ENCODE results near the gene SLC8A1.

The SLC8A1 gene

DNA sequence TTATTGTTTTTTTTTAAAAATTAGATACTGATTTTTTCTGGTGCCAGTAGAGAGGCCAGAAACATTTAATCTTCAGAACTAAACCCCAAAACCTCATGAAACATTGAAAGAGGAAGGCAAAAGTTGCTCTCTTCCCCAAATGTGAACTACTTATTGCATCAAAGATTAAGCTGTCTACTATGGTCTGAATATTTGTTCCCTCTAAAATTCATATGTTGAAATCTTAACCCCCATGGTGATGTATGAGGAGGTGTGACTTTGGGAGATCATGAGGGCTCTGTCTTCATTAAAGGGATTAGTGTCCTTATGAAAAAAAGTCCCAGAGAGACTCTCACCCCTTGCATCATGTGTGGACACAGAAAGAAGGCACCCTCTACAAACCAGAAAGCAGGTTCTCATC lies 28.2 kb upstream of the SLC8A1 start:
- no peak overlapping the region for H3K27ac ChIP-seq (ENCODE audit: low read length)
- no peaks in the 10 kb centered on the region for H3K36me3 ChIP-seq (ENCODE audit: control insufficient read depth in 1 of 2, insufficient read depth in 2 of 2, low read length in 2 of 2)
- no peaks in the 10 kb centered on the region for H3K27me3 ChIP-seq (ENCODE audit: low read depth, low read length)
- H3K9me3 ChIP-seq (ENCODE audit: control insufficient read depth in 1 of 2, low read length in 2 of 2), result no peaks in the 10 kb centered on the region
- no peaks in the 10 kb centered on the region for H3K4me1 ChIP-seq (ENCODE audit: control insufficient read depth in 1 of 2, insufficient read depth in 2 of 2, low read length in 2 of 2)
- no peak overlapping the region for H3K4me3 ChIP-seq (ENCODE audit: low read depth in 1 of 2, low read length in 2 of 2)

DNA sequence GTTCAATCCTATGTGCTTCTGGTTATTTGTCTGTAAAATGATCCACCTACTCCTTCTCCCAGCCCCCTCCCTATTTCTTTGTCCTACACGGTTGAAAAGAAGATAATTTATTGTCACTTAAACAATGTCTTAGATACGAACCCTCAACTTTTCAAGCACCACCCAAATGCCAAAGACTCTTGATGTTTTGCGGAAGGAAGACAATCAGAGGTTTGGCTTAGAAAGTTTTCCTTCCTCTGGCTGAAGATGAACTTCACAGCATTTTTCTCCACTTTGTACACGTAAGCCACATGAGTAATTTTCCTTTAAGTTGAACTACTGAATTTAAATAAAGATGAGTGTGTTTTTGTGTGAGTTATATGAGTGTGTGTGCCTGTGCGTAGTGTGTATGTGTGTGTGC lies 25.5 kb upstream of the SLC8A1 start:
- Histone ChIP-seq H3K9me3 (ENCODE audit: control insufficient read depth in 1 of 2, low read length in 2 of 2) (no peaks in the 10 kb centered on the region), H3K36me3 (ENCODE audit: control insufficient read depth in 1 of 2, insufficient read depth in 2 of 2, low read length in 2 of 2) (no peaks in the 10 kb centered on the region), H3K4me1 (ENCODE audit: control insufficient read depth in 1 of 2, insufficient read depth in 2 of 2, low read length in 2 of 2) (no peaks in the 10 kb centered on the region), H3K4me3 (ENCODE audit: low read depth in 1 of 2, low read length in 2 of 2) (no peak overlapping the region), H3K27me3 (ENCODE audit: low read depth, low read length) (no peaks in the 10 kb centered on the region), H3K27ac (ENCODE audit: low read length) (no peak overlapping the region)

DNA sequence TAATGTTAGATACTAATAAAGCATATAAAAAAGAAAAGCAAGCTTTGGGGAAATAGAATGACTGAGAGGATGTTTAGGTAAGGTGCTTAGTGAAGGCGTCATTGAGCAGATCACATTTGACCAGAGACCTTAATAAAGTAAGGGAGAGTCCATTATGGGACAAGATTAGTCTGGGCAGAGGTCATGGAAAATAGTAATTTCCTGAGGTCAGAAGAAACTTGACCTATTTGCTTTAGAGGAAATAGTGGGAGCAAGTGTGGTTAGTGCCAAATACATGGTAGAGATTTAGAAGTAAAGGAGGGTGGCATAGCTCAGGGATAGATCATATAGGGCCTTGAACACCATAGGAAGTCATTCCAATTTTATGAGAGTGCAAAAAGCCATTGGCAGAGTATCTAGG lies 24.5 kb upstream of the SLC8A1 start:
- no peaks in the 10 kb centered on the region for H3K27me3 ChIP-seq (ENCODE audit: low read depth, low read length)
- H3K9me3 ChIP-seq (ENCODE audit: control insufficient read depth in 1 of 2, low read length in 2 of 2), result no peaks in the 10 kb centered on the region
- no peaks in the 10 kb centered on the region for H3K36me3 ChIP-seq (ENCODE audit: control insufficient read depth in 1 of 2, insufficient read depth in 2 of 2, low read length in 2 of 2)
- no peak overlapping the region for H3K4me3 ChIP-seq (ENCODE audit: low read depth in 1 of 2, low read length in 2 of 2)
- H3K4me1 ChIP-seq (ENCODE audit: control insufficient read depth in 1 of 2, insufficient read depth in 2 of 2, low read length in 2 of 2), result no peaks in the 10 kb centered on the region
- H3K27ac ChIP-seq (ENCODE audit: low read length), result no peak overlapping the region

DNA sequence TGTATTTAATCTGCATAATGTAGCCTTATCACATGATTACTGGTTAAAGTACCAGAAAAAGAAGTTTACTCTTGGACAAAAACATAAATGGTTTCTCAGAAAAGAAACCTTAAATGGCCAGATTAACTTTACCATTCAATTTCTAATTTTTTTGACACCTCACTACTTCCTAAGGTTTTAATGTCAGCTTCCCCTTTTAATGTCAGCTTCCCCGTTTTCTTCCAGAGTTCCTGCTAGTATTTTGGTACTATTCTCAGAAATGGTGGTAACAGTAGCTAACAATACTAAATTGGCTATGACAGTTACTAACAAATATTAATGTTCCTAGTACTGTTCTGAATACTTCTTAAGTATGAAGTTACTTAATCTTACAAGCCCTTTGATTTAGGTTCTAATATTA lies 22.4 kb upstream of the SLC8A1 start:
- H3K36me3 ChIP-seq (ENCODE audit: control insufficient read depth in 1 of 2, insufficient read depth in 2 of 2, low read length in 2 of 2), result no peaks in the 10 kb centered on the region
- H3K9me3 ChIP-seq (ENCODE audit: control insufficient read depth in 1 of 2, low read length in 2 of 2), result no peaks in the 10 kb centered on the region
- H3K27ac ChIP-seq (ENCODE audit: low read length), result no peak overlapping the region
- H3K4me1 ChIP-seq (ENCODE audit: control insufficient read depth in 1 of 2, insufficient read depth in 2 of 2, low read length in 2 of 2), result no peaks in the 10 kb centered on the region
- no peaks in the 10 kb centered on the region for H3K27me3 ChIP-seq (ENCODE audit: low read depth, low read length)
- H3K4me3 ChIP-seq (ENCODE audit: low read depth in 1 of 2, low read length in 2 of 2), result no peak overlapping the region

DNA sequence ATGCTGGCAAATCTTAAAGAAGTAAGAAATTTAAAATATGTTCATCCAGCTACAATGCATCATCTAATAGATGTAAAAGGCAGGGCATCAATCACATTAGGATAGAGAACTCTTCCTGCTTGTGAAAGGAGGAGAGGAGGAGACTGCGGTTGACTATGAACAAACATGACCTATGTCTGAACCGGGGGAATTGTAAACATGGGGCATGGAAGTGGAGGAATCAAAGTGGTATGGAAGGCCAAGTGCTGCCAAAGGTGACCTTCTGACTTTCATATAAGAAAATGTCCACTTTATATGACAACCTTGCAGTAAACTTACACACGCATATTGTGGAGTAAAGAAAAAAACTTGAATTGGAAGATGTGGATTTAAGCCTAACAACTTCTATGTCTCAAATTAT lies 20.0 kb upstream of the SLC8A1 start:
- Histone ChIP-seq H3K27ac (ENCODE audit: low read length) (no peak overlapping the region), H3K27me3 (ENCODE audit: low read depth, low read length) (no peaks in the 10 kb centered on the region), H3K36me3 (ENCODE audit: control insufficient read depth in 1 of 2, insufficient read depth in 2 of 2, low read length in 2 of 2) (no peaks in the 10 kb centered on the region), H3K9me3 (ENCODE audit: control insufficient read depth in 1 of 2, low read length in 2 of 2) (no peaks in the 10 kb centered on the region), H3K4me3 (ENCODE audit: low read depth in 1 of 2, low read length in 2 of 2) (no peak overlapping the region), H3K4me1 (ENCODE audit: control insufficient read depth in 1 of 2, insufficient read depth in 2 of 2, low read length in 2 of 2) (no peaks in the 10 kb centered on the region)

DNA sequence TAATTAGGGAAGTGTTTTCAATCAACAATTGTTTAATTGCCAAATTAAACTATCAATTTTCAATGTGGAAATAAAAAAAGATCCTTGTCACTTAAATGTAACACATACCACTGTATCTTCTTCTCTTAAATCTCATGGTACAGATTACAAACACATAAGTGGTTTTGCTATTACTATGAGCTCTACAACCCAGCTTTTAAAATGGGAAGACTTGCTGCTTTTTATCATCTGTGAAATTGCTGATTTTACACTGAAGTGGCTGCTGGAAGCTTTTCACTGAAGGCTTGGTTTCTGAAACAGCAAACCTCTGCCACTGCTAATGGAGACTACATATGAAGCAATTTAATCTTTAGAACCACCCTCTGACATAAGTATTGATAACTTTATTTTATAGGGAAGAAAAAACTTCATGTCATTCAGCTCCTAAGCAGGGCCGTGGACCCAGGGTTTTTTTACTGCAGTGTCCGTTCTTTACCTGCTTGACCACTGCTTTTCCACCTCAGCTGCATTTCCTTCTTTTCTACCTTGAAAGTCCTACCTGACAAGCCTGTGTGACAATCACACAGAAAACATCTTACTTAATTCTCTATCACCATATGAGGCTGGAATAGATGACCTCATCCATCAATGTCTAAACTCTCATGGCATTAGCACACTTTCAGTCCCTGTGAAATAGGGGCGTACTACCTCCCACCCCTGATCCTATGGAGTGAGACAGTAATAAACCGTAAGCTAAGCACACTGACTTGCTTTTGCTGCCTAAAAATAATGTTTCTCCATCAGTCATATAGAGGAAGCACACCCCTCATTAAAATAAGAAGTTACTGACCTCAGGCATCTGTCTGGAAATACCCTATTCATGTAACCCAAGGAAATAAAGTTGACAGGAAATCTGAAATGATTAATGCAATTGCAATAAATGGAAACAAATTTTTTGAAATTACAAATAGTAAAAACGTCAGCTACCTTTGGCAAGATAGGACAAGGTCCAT lies 19.2 kb upstream of the SLC8A1 start:
- no peak overlapping the region for H3K27ac ChIP-seq (ENCODE audit: low read length)
- H3K4me3 ChIP-seq (ENCODE audit: low read depth in 1 of 2, low read length in 2 of 2), result no peak overlapping the region
- no peaks in the 10 kb centered on the region for H3K4me1 ChIP-seq (ENCODE audit: control insufficient read depth in 1 of 2, insufficient read depth in 2 of 2, low read length in 2 of 2)
- no peaks in the 10 kb centered on the region for H3K36me3 ChIP-seq (ENCODE audit: control insufficient read depth in 1 of 2, insufficient read depth in 2 of 2, low read length in 2 of 2)
- H3K27me3 ChIP-seq (ENCODE audit: low read depth, low read length), result no peaks in the 10 kb centered on the region
- no peaks in the 10 kb centered on the region for H3K9me3 ChIP-seq (ENCODE audit: control insufficient read depth in 1 of 2, low read length in 2 of 2)

DNA sequence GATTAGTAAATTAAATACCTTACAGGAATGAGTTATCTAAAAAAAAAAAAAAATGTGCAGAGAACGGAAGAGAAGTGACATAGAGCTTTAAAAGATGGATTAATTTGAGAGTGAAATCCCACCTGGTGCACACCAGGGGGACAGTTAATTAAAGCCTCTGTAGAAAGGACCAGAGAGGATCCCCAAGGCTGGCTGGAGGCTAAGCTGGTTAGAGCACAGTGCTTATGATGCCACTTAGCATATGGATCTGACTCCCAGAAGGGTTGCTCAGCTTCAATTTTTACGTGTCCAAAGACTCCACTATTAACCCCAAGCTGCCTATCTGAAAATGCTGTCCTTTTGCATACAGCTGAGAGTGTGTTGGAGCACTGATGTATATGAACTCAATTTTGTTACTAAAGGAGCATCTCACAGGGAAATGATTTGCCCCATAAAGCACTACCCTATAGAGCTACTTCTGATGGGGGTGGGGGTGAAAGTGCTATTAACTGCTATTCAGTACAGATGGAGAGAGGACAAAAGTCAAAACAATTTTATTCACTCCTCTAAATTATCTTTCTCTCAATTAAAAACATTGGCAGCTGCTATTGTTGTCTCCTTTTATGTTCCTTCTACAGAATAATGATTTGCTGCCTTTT lies 15.2 kb upstream of the SLC8A1 start:
- no peaks in the 10 kb centered on the region for H3K36me3 ChIP-seq (ENCODE audit: control insufficient read depth in 1 of 2, insufficient read depth in 2 of 2, low read length in 2 of 2)
- H3K9me3 ChIP-seq (ENCODE audit: control insufficient read depth in 1 of 2, low read length in 2 of 2), result no peaks in the 10 kb centered on the region
- H3K27me3 ChIP-seq (ENCODE audit: low read depth, low read length), result no peaks in the 10 kb centered on the region
- no peaks in the 10 kb centered on the region for H3K4me1 ChIP-seq (ENCODE audit: control insufficient read depth in 1 of 2, insufficient read depth in 2 of 2, low read length in 2 of 2)
- no peak overlapping the region for H3K27ac ChIP-seq (ENCODE audit: low read length)
- no peak overlapping the region for H3K4me3 ChIP-seq (ENCODE audit: low read depth in 1 of 2, low read length in 2 of 2)

DNA sequence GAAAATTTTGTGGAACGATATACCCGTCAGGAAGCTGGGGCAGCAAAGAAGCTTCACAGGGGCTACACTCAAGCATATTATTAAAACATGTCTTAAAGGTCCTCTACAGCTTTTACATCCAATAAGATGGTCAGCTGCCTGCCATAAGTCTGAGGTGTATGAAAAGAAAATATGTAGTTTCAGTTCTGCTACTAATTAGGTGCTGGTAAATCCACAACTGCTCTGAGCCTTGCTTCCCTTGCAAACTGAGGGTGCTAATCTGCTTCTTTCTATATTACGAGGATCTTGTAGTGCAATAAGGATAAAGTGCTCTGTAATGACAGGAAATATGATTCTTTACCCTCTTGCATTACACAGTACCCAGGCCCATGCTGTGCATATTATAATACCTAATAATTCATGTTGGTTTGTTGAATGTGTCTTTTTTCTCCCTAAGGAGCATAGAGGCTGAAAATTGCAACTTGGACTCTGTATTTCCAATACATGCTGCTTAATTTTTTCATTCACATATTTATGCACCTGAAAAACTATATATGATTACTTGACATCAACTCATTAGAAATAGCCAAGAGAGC lies 14.5 kb upstream of the SLC8A1 start:
- Histone ChIP-seq H3K4me3 (ENCODE audit: low read depth in 1 of 2, low read length in 2 of 2) (no peak overlapping the region), H3K9me3 (ENCODE audit: control insufficient read depth in 1 of 2, low read length in 2 of 2) (no peaks in the 10 kb centered on the region), H3K36me3 (ENCODE audit: control insufficient read depth in 1 of 2, insufficient read depth in 2 of 2, low read length in 2 of 2) (no peaks in the 10 kb centered on the region), H3K4me1 (ENCODE audit: control insufficient read depth in 1 of 2, insufficient read depth in 2 of 2, low read length in 2 of 2) (no peaks in the 10 kb centered on the region), H3K27ac (ENCODE audit: low read length) (no peak overlapping the region), H3K27me3 (ENCODE audit: low read depth, low read length) (no peaks in the 10 kb centered on the region)

DNA sequence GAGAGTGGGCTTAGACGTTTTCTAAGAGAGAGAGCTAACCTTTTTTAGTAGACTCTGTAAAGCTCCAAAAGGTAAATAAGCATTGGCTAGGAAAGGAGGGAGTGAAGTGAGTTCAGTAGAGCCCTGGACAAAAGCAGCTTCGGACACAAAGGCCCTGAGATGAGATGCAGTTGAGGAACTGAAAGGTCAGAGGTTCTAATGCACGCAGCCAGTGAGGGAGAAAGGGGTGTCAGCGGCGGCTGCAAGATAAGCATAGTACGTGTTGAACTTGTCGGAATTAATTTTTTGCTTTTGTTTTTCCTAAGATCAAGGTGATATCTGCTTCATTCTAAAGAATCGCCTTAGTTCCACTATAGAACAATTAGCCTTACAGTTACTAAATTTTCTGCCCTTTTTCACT lies 11.2 kb upstream of the SLC8A1 start:
- Histone ChIP-seq H3K9me3 (ENCODE audit: control insufficient read depth in 1 of 2, low read length in 2 of 2) (no peaks in the 10 kb centered on the region), H3K4me1 (ENCODE audit: control insufficient read depth in 1 of 2, insufficient read depth in 2 of 2, low read length in 2 of 2) (no peaks in the 10 kb centered on the region), H3K27me3 (ENCODE audit: low read depth, low read length) (no peaks in the 10 kb centered on the region), H3K27ac (ENCODE audit: low read length) (no peak overlapping the region), H3K36me3 (ENCODE audit: control insufficient read depth in 1 of 2, insufficient read depth in 2 of 2, low read length in 2 of 2) (no peaks in the 10 kb centered on the region), H3K4me3 (ENCODE audit: low read depth in 1 of 2, low read length in 2 of 2) (no peak overlapping the region)

DNA sequence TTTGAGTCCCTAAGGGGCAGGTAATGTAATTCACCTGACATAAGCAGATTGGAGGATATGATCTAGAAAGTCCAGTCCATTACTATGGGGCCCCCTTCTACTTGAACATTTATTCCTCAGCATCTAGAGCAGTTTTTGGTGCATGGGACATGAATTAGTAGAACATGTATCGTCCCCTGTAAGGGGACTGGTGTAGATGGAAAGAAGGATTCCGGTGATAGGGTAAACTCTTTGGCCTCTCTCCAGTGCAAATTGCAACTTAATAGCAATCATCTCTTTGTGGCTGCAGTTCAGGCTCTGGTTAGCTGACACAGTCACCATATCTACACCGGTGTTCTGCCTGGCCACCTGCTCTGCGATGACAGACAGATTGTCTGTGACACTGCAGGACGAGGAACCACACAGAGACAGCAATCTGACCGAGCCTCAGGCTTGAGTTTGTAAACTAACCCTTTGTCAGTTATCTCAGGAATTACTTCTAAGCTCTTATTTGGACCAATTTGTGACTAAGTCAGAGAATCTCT lies 6.4 kb upstream of the SLC8A1 start:
- H3K4me3 ChIP-seq (ENCODE audit: low read depth in 1 of 2, low read length in 2 of 2), result no peak overlapping the region

DNA sequence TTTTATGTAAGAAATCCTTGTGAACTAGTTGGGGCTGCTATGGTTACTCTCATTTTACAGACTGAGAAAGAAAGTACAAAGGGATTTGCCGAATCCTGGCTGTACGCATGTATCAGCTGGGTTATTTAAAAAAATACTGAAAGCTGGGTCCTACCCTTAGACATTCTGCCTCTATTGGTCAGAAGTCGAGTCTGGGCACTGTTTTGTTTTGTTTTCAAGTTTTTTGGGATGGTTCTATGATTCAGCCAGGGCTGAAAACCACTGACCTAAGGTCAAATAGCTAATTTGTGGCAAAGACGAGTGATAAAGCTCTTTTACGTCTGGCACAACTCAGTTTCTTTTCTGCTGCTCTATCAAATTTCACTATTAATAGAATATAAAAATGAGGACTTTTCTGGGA lies 5.9 kb upstream of the SLC8A1 start:
- Histone ChIP-seq H3K27ac (ENCODE audit: low read length) (peak overlapping the region; percentile 8), H3K4me3 (ENCODE audit: low read depth in 1 of 2, low read length in 2 of 2) (no peak overlapping the region), H3K9me3 (ENCODE audit: control insufficient read depth in 1 of 2, low read length in 2 of 2) (no peaks in the 10 kb centered on the region), H3K36me3 (ENCODE audit: control insufficient read depth in 1 of 2, insufficient read depth in 2 of 2, low read length in 2 of 2) (no peaks in the 10 kb centered on the region), H3K4me1 (ENCODE audit: control insufficient read depth in 1 of 2, insufficient read depth in 2 of 2, low read length in 2 of 2) (no peaks in the 10 kb centered on the region), H3K27me3 (ENCODE audit: low read depth, low read length) (no peaks in the 10 kb centered on the region)

More for the DNA sequence above, 6.4 kb upstream of the SLC8A1 start:
- Histone ChIP-seq H3K27me3 (ENCODE audit: low read depth, low read length) (no peaks in the 10 kb centered on the region), H3K27ac (ENCODE audit: low read length) (peak overlapping the region; percentile 8), H3K4me1 (ENCODE audit: control insufficient read depth in 1 of 2, insufficient read depth in 2 of 2, low read length in 2 of 2) (no peaks in the 10 kb centered on the region), H3K36me3 (ENCODE audit: control insufficient read depth in 1 of 2, insufficient read depth in 2 of 2, low read length in 2 of 2) (no peaks in the 10 kb centered on the region), H3K9me3 (ENCODE audit: control insufficient read depth in 1 of 2, low read length in 2 of 2) (no peaks in the 10 kb centered on the region)

All from muscle layer of duodenum (tissue), 2 donors.